ENCODE data around the gene SLC25A14. TPM values are rescaled to one million over a fixed set of nuclear protein-coding genes. Genes with fewer than 3 reads are reported as not detected.
A peak's percentile ranks its signal among the peaks of the same experiment; 100 is the strongest.

Gene SLC25A14, protein sequence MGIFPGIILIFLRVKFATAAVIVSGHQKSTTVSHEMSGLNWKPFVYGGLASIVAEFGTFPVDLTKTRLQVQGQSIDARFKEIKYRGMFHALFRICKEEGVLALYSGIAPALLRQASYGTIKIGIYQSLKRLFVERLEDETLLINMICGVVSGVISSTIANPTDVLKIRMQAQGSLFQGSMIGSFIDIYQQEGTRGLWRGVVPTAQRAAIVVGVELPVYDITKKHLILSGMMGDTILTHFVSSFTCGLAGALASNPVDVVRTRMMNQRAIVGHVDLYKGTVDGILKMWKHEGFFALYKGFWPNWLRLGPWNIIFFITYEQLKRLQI
- 10 to 100 TPM in 1 of 4 donors, 1 to 10 TPM in 3; 6.7 to 10.0 (median 8.6) TPM for total RNA-seq

DNA sequence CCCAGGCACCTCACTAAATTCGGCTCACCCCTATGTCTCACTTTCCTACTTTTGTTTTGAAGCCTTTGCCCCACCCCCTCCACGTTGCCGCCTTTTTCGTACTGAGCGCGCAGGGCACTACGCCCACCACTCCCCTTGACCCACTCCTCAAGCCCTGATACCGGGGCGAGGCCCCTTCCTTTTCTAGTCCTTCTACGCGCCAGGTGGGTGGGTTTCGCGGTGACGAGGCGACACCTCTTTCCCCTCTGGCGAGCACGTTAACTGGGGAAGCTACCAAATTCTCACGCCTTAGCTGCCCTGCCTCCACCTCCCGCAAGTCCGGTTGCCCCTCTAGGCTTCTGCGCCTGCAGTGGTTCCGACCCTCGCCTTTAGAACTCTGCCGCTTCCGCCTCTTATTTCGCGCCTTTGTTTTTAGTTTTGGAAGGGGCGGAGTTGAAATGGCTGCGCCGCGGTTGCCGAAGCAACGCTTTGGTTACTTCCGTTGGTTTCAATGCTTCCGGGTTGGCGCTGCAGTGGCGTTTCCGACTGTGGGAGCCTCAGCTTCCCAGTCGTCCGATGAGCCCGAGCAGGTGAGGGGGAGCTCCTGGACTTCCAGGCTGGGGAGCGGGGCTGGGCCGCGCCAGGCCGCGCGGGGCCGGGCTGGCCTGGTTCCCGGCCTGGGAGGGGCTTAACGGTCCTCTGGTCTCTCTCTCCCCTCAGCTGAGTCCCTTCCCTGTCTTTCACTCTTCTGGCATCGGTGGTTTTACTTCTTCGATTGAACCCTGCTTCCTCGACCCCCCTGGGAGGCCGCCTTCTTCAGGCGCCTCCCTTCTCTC, at the start of gene SLC25A14:
Gene SLC25A14, plus strand, starts transcription at position 512 of the 815 bp plus-strand sequence. CDS start 360 bp downstream, outside the sequence.
- peak; percentile 24 for DNase-seq (ENCODE audit: low spot score)
- TF ChIP-seq, protein P1, sequence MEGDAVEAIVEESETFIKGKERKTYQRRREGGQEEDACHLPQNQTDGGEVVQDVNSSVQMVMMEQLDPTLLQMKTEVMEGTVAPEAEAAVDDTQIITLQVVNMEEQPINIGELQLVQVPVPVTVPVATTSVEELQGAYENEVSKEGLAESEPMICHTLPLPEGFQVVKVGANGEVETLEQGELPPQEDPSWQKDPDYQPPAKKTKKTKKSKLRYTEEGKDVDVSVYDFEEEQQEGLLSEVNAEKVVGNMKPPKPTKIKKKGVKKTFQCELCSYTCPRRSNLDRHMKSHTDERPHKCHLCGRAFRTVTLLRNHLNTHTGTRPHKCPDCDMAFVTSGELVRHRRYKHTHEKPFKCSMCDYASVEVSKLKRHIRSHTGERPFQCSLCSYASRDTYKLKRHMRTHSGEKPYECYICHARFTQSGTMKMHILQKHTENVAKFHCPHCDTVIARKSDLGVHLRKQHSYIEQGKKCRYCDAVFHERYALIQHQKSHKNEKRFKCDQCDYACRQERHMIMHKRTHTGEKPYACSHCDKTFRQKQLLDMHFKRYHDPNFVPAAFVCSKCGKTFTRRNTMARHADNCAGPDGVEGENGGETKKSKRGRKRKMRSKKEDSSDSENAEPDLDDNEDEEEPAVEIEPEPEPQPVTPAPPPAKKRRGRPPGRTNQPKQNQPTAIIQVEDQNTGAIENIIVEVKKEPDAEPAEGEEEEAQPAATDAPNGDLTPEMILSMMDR (IDR thresholded peaks at IDR 0.05), result no peak
- ATAC-seq (ENCODE audit: low FRiP score), result peak; percentile 91

DNA sequence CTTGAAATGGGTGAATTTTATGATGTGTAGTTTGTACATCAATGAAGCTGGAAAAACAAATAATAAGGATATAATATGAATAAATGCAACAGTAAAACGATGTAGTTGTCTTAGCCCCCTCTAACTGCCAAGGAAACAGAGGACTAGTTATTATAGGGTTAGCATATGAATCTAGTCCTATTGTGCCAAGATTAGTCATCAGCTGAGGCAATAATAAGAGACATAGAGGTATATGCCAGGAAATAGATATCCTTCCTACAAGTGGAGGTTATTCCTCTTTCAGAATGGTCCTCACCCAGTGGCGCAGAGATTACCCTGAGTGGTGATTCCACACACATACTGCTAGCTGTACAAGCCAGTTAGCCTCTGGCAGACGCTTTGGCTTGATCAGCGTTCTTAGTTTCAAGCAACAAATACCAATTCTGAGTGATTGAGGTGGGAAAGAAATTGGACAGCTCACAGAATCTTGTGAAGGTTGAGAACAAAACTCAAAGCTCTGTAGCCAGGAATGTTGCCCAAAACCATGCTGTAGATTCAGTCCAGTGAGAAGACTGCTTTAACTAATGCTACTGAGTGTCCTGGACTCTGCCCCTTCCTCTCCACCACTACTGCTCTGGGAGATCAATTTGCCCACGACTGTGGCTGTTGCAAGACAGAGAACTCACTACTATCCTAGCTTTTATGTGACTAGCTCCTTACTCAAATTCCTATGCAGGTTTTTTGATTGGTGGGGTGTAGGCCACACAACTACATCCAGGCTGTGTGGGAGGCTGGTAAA, 44.0 kb upstream of the SLC25A14 start:
- TF ChIP-seq, protein P1 (IDR thresholded peaks at IDR 0.05), result no peak
- ATAC-seq (ENCODE audit: low FRiP score), result no peak
- DNase-seq (ENCODE audit: low spot score), result no peak

DNA sequence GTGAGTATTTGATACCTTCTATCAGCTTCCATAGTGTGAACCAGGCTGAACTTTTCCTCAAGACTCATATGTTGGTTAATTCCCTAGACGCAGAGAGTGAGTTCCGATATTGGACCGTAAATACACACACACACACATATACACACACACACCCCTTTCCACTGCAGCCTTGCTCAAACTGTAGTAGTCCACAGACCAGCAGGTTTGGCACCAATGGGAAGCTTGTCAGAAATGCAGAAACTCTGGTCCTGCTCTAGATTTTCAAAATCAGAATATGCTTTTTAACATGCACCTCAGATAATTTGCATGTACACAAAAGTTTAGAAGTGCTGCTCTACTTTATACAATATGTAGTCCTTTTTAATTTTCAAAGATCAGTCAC, 43.4 kb upstream of the SLC25A14 start:
- TF ChIP-seq, protein P1 (IDR thresholded peaks at IDR 0.05), result no peak
- ATAC-seq (ENCODE audit: low FRiP score) (no peak), DNase-seq (ENCODE audit: low spot score) (no peak)

DNA sequence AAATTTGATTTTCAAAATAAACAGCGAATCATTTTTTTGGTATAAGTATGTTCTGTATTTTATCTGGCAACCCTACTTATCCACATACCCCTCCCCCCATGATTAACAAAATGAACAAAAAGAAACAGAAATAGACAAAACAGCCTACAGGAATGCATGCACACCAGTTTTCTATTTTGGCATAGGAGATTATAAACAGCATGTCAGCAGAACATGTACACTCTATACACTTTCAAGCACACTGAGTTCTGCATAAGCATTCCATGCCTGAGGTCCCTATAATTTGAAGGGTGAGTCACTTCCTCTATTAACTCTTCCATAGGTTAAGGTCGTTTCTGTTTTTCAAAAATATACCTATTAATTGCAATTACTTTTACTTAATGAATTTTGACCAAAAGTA, 43.0 kb upstream of the SLC25A14 start:
- DNase-seq (ENCODE audit: low spot score), result no peak
- no peak for ATAC-seq (ENCODE audit: low FRiP score)
- TF ChIP-seq, protein P1 (IDR thresholded peaks at IDR 0.05), result no peak

DNA sequence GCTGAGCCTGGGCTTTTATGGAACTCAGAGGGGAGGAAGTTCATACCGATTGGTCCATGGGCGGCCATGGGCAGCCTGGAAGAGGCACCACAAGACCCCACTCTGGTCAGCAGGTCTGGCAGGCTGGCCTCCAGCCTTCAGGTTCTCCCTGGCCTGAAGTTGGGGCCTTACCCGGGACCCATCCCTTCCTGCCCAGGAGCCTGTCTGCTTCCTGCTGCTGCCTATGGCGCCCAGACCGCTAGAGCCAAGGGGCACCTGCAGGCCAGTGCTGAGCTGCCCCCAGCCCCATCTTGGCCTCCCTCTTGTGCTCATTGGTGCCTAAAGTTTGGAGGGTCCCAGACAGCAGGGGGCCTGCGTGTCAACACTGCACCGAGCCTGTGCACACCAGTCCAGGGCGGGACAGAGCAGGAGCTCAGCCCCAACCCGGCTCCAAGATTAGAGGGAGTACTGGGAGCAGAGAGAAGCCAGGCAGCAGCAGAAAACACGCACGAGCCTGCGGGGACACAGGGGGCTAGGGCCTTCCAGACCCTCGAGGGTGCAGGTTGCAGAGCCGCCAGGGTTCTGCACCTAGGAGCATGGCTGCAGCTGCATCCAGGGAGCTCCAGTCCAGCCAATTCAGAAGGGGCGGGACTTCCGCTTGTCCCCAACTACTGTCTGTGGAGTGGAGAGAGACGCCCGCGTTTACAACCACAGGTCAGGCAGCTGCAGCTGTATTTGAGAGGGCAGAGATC, 40.3 kb upstream of the SLC25A14 start:
- no peak for ATAC-seq (ENCODE audit: low FRiP score)
- TF ChIP-seq, protein P1 (IDR thresholded peaks at IDR 0.05), result no peak
- no peak for DNase-seq (ENCODE audit: low spot score)

DNA sequence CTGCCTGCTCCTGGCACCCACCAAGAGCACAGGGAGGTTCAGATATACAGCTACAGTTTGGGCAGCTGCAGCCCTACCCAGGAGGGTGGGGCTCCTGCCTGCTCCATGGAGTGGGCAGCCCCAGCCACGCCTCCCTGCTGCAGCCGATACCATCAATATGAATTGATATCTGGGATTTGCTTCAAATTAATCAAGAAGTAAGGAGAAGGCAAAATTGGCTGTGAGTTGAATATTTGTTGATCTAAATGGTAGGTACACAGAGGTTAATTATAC, 39.8 kb upstream of the SLC25A14 start:
- ATAC-seq (ENCODE audit: low FRiP score), result no peak
- DNase-seq (ENCODE audit: low spot score), result no peak
- TF ChIP-seq, protein P1 (IDR thresholded peaks at IDR 0.05), result no peak

Measured in omental fat pad (tissue), 4 donors.